Activated CD4-positive, alpha-beta T cell treated with anti-CD3 and anti-CD28 coated beads for 1 hour (primary cell): ENCODE data around the gene TRIM72.
"Not testable (repeated sequence)": the region's sequence is repeated elsewhere in the genome, so short reads cannot be mapped to it uniquely, and the experiment has no call there.

Experiments used
- DNase-seq: peaks from one replicate; pipeline ENCODE4 v3.0.0-alpha.2; 2020

TRIM72 gene

GRCh38 chr16:31190818-31191444, 23.0 kb upstream of the TRIM72 start:
- no peak for DNase-seq

- no peak for DNase-seq
These were observed 22.1 kb upstream of the TRIM72 start for GRCh38 chr16:31191697-31192428.

- DNase-seq, result no peak
These were observed 20.9 kb upstream of the TRIM72 start for GRCh38 chr16:31192856-31193642.

GRCh38 chr16:31193874-31194273, 20.0 kb upstream of the TRIM72 start:
- no peak for DNase-seq

GRCh38 chr16:31194898-31195297, 19.0 kb upstream of the TRIM72 start:
- no peak for DNase-seq

- DNase-seq, result not testable (repeated sequence)
These were observed 18.1 kb upstream of the TRIM72 start for GRCh38 chr16:31195861-31196260.

- DNase-seq, result no peak
These were observed 17.4 kb upstream of the TRIM72 start for GRCh38 chr16:31196324-31197088.

GRCh38 chr16:31198207-31198882, 15.6 kb upstream of the TRIM72 start:
- no peak for DNase-seq

GRCh38 chr16:31199430-31200041, 14.4 kb upstream of the TRIM72 start:
- no peak for DNase-seq

- not testable (repeated sequence) for DNase-seq
These were observed 13.8 kb upstream of the TRIM72 start for GRCh38 chr16:31200111-31200510.

GRCh38 chr16:31200821-31201568, 12.9 kb upstream of the TRIM72 start:
- no peak for DNase-seq

- DNase-seq, result no peak
These were observed 12.1 kb upstream of the TRIM72 start for GRCh38 chr16:31201582-31202413.

GRCh38 chr16:31202414-31203375, 11.2 kb upstream of the TRIM72 start, which contains the start of gene PYCARD:
Gene PYCARD (minus strand): TSS chr16:31202760. CDS start chr16:31202690, 70 bp downstream.
- DNase-seq, result no peak

- no peak for DNase-seq
These were observed 8.8 kb upstream of the TRIM72 start for GRCh38 chr16:31204871-31205666.

- DNase-seq, result no peak
These were observed 7.1 kb upstream of the TRIM72 start for GRCh38 chr16:31206776-31207175.

- DNase-seq, result no peak
These were observed 577 bp upstream of the TRIM72 start for GRCh38 chr16:31213342-31213741.

- DNase-seq, result no peak
These were observed 878 bp downstream of the TRIM72 start for GRCh38 chr16:31214708-31215286.
